ENCODE results near the gene PRKG1.

The PRKG1 gene

DNA sequence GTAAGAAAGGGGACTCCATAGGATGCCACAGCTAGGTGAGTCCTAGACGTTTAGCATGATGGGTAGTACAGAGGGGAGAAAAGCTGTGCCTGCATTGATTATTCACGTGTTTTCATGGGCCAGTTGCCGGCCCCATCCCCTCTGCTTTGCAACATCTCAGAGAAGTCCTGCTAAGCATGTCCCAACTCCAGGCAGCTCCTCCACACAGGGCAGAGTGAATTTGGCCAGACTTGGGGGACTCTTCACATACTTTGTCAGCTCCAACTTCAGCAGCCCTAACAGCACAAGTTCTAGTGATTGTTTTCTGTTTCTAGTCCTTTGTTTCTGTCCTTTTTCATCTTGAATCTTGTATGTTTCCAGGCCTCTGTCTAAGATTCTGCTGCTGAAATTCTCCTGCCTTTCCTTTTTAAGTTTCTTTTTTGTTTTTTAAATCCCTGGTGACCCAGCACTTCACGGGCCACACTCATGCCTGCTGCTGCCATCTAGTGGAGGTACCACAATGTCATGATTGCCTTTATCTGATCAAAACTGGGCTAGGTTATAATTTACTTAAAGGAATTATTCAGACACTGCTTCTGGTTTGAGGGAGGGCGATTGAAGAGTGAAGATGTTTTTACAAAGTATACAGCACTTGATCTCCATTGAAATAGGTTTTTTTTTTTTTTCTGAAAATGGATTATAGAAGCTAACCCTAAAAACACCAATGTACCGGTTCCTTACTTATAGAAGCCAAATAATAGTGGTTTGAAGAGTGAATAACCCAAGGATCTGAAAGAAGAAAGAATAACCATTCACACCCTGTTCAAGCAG lies 348.2 kb downstream of the PRKG1 start:
- TF ChIP-seq, protein P1, sequence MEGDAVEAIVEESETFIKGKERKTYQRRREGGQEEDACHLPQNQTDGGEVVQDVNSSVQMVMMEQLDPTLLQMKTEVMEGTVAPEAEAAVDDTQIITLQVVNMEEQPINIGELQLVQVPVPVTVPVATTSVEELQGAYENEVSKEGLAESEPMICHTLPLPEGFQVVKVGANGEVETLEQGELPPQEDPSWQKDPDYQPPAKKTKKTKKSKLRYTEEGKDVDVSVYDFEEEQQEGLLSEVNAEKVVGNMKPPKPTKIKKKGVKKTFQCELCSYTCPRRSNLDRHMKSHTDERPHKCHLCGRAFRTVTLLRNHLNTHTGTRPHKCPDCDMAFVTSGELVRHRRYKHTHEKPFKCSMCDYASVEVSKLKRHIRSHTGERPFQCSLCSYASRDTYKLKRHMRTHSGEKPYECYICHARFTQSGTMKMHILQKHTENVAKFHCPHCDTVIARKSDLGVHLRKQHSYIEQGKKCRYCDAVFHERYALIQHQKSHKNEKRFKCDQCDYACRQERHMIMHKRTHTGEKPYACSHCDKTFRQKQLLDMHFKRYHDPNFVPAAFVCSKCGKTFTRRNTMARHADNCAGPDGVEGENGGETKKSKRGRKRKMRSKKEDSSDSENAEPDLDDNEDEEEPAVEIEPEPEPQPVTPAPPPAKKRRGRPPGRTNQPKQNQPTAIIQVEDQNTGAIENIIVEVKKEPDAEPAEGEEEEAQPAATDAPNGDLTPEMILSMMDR (IDR thresholded peaks at IDR 0.05; ENCODE audit: low read depth, low read length) = peak; percentile 73
- H3K4me3 ChIP-seq (ENCODE audit: low read depth, low read length) = no peak overlapping the region

DNA sequence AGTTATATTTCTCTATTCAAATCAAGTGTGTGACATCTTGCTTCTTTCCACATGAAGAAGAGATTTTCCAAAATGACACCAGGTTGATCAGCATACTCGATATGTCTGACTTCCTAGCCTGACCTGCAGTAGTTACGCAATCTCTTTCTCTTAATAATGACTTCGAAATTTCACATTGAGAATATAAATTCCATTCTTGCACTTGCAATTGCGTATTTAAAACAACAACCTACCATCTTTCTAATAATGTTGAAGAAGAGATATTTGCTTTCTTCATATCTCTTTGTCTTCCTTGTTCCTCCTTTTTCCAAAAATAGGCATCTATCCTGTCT lies 348.8 kb downstream of the PRKG1 start:
- no peak overlapping the region for H3K4me3 ChIP-seq (ENCODE audit: low read depth, low read length)

DNA sequence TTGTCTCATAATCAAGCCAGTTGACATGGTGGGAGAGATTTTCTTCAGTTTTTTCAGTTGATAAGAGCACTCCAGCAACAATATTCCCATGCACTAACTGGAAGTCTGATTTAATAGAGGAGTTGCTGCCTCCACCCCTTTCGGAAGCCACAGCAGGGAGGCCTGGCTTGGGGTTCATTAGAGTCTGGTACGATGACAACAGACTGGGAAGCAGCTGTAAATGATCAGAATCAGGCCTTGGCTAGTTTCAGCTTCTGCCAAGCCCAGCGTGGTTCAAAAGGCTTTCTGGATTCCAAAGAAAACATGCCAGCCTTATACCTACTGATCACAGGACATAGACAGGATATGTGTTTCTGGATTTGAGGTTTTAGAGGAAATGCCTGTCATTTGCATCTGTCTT lies 351.1 kb downstream of the PRKG1 start:
- H3K4me3 ChIP-seq (ENCODE audit: low read depth, low read length) = no peak overlapping the region
- TF ChIP-seq, protein P1 (IDR thresholded peaks at IDR 0.05; ENCODE audit: low read depth, low read length) = no peak

More for the DNA sequence above, 348.8 kb downstream of the PRKG1 start:
- TF ChIP-seq, protein P1 (IDR thresholded peaks at IDR 0.05; ENCODE audit: low read depth, low read length) = no peak

DNA sequence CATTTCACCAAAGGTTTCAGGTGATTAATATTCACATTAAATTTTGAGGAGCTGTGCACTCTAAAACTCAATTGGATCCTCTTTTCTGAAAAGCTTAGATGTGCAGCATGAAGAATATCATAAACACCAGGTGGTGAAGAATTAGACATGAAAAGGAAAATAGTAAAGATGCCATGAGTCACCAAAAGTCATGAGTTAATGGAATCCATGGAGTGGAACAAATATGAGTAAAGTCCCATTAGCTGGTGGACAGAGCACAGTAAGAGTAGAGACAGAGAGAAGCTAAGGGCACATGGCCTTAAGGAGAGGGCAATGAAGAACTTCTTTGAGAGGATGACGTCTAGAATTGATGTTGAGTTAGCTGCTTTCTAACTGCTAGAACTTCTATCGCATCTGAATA lies 353.5 kb downstream of the PRKG1 start:
- TF ChIP-seq, protein P1 (IDR thresholded peaks at IDR 0.05; ENCODE audit: low read depth, low read length) = no peak
- no peak overlapping the region for H3K4me3 ChIP-seq (ENCODE audit: low read depth, low read length)

DNA sequence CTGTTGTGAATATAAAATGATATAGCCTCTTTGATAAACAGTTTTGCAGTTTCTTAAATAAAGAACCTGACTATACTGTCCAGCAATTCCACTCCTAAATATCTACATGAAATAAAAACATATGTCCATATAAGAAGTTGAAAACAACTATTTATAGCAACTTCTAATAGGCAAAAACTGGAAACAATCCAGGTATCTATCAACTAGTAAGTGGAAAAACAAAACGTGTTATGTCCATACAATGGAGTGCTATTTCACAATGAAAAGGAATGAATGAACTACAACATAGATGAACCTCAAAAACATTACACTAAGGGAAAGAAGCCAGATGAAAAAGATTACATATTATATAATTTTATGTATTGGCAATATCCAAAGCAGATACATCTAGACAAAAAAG lies 356.2 kb downstream of the PRKG1 start:
- TF ChIP-seq, protein P1 (IDR thresholded peaks at IDR 0.05; ENCODE audit: low read depth, low read length) = no peak
- H3K4me3 ChIP-seq (ENCODE audit: low read depth, low read length) = no peak overlapping the region

DNA sequence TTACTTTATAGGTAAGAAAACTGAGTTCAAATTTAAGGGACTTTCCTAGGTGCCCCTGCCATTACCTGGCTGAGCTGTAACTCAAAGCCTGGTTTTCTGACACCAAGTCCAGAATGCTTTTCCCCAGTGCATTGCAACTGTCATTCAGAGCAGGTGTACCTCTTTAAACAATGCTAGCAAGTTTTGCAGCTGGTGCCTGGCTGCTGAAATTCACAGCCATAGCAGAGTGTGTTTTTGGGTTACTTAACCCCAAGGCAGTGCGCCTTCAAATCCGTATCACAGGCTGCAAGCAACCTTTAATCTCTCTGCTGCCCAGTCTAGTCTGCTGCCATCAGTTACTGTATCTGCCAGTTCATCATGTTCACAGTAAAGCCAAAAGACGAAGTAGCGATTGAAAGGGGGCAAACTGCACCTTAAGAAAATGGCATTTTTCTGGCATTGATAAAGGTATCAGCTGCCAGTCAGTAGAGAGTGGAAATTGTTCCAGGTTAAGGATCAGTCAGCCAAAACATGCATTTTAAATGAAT lies 359.7 kb downstream of the PRKG1 start:
- TF ChIP-seq, protein P1 (IDR thresholded peaks at IDR 0.05; ENCODE audit: low read depth, low read length) = no peak
- no peak overlapping the region for H3K4me3 ChIP-seq (ENCODE audit: low read depth, low read length)

DNA sequence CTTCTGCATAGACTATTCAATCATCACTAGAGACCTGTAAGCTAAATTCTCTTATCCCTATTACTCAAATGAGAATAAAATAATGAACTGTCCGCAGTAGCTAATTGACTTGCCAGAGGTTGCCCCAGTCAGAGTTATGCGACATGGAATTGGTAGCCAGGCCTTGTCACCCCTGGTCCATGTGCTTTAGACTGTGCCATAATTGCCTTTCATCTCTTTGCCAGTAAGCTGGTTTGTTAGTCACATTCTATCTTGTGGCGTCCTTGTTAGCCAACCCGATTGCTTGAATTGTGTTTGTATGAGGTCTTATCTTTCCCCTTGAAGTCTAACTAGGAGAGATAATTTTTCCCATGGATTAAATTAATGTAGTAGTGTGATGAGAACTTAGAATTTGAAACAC lies 362.5 kb downstream of the PRKG1 start:
- H3K4me3 ChIP-seq (ENCODE audit: low read depth, low read length) = no peak overlapping the region
- TF ChIP-seq, protein P1 (IDR thresholded peaks at IDR 0.05; ENCODE audit: low read depth, low read length) = no peak
